PC-3 (cell line): ENCODE results near the gene TMEM214.

ENCODE experiments used
- CTCF ChIP-seq: fragments of 300-600 bp; sonication (generic); conservative IDR thresholded peaks from 2 replicates; pipeline ENCODE4 v1.5.1; 2017; ENCODE audit warnings: antibody characterized with exemption, low read depth, mild to moderate bottlenecking, low read length
- EZH2 ChIP-seq: fragments of 300-600 bp; sonication (generic); IDR thresholded peaks from one replicate; pipeline ENCODE4 v1.6.1; 2017; ENCODE audit warnings: antibody characterized with exemption, mild to moderate bottlenecking, low read length; ENCODE audit not compliant: unreplicated experiment
- EZH2phosphoT487 ChIP-seq: fragments of 300-600 bp; sonication (generic); IDR thresholded peaks from 2 replicates; pipeline ENCODE4 v1.6.1; 2018; ENCODE audit warnings: mild to moderate bottlenecking, antibody characterized with exemption, low read length, borderline replicate concordance

- TF ChIP-seq CTCF (no peak), EZH2 (no peak), EZH2phosphoT487 (no peak)
These were observed 5.2 kb downstream of the TMEM214 start for GRCh38 chr2:27038012-27038411.
